Measurements from ENCODE around the gene FAM240B. TPM values are rescaled to one million over a fixed set of nuclear protein-coding genes. Genes with fewer than 3 reads are reported as not detected.

The FAM240B gene
- total and polyA plus RNA-seq, 2 experiments from 2014 or later, result not detected

GRCh38 chr9:38683336-38683735, 36.6 kb downstream of the FAM240B start (continued):
- TF ChIP-seq CREB1 (CRISPR knock-in tag; IDR thresholded peaks at IDR 0.05; ENCODE audit: low read depth) (no peak), POLR2AphosphoS5 (IDR thresholded peaks at IDR 0.05; ENCODE audit: low read depth) (no peak), ZNF331 (CRISPR knock-in tag; IDR thresholded peaks at IDR 0.05; ENCODE audit: low read depth) (no peak), JUNB (IDR thresholded peaks at IDR 0.05; ENCODE audit: unreplicated experiment) (no peak), NANOG (IDR thresholded peaks at IDR 0.05; ENCODE audit: borderline replicate concordance) (no peak), ZNF114 (CRISPR knock-in tag; IDR thresholded peaks at IDR 0.05) (no peak)

GRCh38 chr9:38682713-38683112, 37.2 kb downstream of the FAM240B start:
- Histone ChIP-seq H3K27ac (ENCODE audit: low read depth) (peak overlapping the region; percentile 30; the same call in 1 of the 2 replicates), H3K36me3 (ENCODE audit: insufficient read depth) (no peaks in the 10 kb centered on the region), H3K4me3 (no peak overlapping the region), H3K9me2 (ENCODE audit: insufficient read depth) (peaks cover 7% of the 10 kb centered on the region; the same call in 1 of the 2 replicates), H3K27me3 (ENCODE audit: insufficient read depth) (no peaks in the 10 kb centered on the region), H4K20me1 (replicated peaks; ENCODE audit: insufficient read depth) (no peaks in the 10 kb centered on the region), H3K4me2 (no peak overlapping the region), H3F3A (replicated peaks; ENCODE audit: low read depth) (no peaks in the 10 kb centered on the region), H2AFZ (no peak overlapping the region), H3K4me1 (ENCODE audit: insufficient read depth) (peaks cover 48% of the 10 kb centered on the region), H3K79me2 (replicated peaks; ENCODE audit: insufficient read depth) (no peaks in the 10 kb centered on the region)
- Mint-ChIP-seq H3K4me1 (peaks cover 56% of the 10 kb centered on the region), H3K4me3 (no peak overlapping the region), H3K27ac (peak overlapping the region; percentile 87), H3K9me3 (no peaks in the 10 kb centered on the region), H3K36me3 (ENCODE audit: low read depth) (no peaks in the 10 kb centered on the region; the same call in 2 of the 3 replicates), H3K27me3 (ENCODE audit: insufficient read depth, low read depth, poor library complexity) (peaks cover 7% of the 10 kb centered on the region)
- ATAC-seq, result peak; percentile 22; the same call in 1 of the 3 replicates
- TF ChIP-seq ZNF114 (CRISPR knock-in tag; IDR thresholded peaks at IDR 0.05) (no peak), ETS1 (IDR thresholded peaks at IDR 0.05) (no peak), CTCF (conservative IDR thresholded peaks at IDR 0.05; ENCODE audit: low read depth in 2 of 2) (no peak), CREB1 (CRISPR knock-in tag; IDR thresholded peaks at IDR 0.05; ENCODE audit: low read depth) (peak; percentile 44; the same call in 1 of the 2 replicates), REST (IDR thresholded peaks at IDR 0.05; ENCODE audit: unreplicated experiment) (no peak), NANOG (IDR thresholded peaks at IDR 0.05; ENCODE audit: borderline replicate concordance) (peak; percentile 32; the same call in 1 of the 2 replicates), STAT1 (IDR thresholded peaks at IDR 0.05; ENCODE audit: unreplicated experiment) (no peak)
- DNase-seq (ENCODE audit: low spot score), result peak; percentile 76

All from GM23338 (cell line).